Breast epithelium (tissue), 3 donors: ENCODE data around the gene OR5A1.

Experiments used
- CTCF ChIP-seq, 3 donors: fragments of 450-650 bp; IDR thresholded peaks; one replicate each; pipeline ENCODE4 v1.5.1; 2016 to 2017; ENCODE audit warnings: antibody characterized with exemption in 3 of 3, mild to moderate bottlenecking in 3 of 3, moderate library complexity in 3 of 3
- POLR2A ChIP-seq: fragments of 450-650 bp; IDR thresholded peaks from one replicate; pipeline ENCODE4 v1.6.1; 2016; ENCODE audit warnings: antibody characterized with exemption, mild to moderate bottlenecking, moderate library complexity
- POLR2AphosphoS5 ChIP-seq, 3 donors: sonication (generic); formaldehyde crosslinking; IDR thresholded peaks; one replicate each; pipeline ENCODE4 v1.6.1; 2017; ENCODE audit warnings: antibody characterized with exemption in 3 of 3

GRCh38 chr11:59436169-59436568, at the start of gene OR5A1:
- TF ChIP-seq CTCF (IDR thresholded peaks at IDR 0.05): no peak
- TF ChIP-seq POLR2A: no peak
- TF ChIP-seq POLR2AphosphoS5 (IDR thresholded peaks at IDR 0.05): no peak
